GM04503 (cell line): ENCODE results near the gene RIPK4.
"Not testable (repeated sequence)": the region's sequence is repeated elsewhere in the genome, so short reads cannot be mapped to it uniquely, and the experiment has no call there.

Source experiments
- DNase-seq: peaks from one replicate; pipeline ENCODE4 v3.0.0-alpha.2; 2012; ENCODE audit warnings: low read depth

The RIPK4 gene

GRCh38 chr21:41714299-41714865 lies 52.5 kb downstream of the RIPK4 start:
- DNase-seq: not testable (repeated sequence)

GRCh38 chr21:41713495-41714281 lies 53.2 kb downstream of the RIPK4 start:
- DNase-seq: no peak

GRCh38 chr21:41712730-41713129 lies 54.1 kb downstream of the RIPK4 start:
- DNase-seq: no peak

- no peak for DNase-seq
These were observed 54.7 kb downstream of the RIPK4 start for GRCh38 chr21:41712201-41712600.

GRCh38 chr21:41711416-41712007 lies 55.3 kb downstream of the RIPK4 start:
- DNase-seq: no peak

DNA sequence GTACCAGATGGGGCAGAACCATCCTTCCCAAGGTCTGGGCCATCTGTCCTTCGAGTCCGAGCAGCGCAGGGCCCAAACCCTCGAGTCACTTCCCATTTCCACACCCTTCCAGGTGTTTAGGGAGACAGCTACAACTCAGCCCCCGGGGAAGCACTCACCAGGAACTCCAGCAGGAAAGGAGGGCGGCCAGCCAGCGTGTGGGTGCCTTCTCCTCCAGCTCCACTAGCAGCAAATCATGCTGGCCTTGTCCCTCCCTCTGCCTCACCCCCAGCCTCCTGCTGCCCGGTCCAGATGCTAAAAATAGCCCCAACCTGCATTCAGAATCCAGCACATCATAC lies 56.1 kb downstream of the RIPK4 start:
- DNase-seq: no peak

GRCh38 chr21:41709965-41710822 lies 56.7 kb downstream of the RIPK4 start:
- DNase-seq: no peak

GRCh38 chr21:41709166-41709565 lies 57.7 kb downstream of the RIPK4 start:
- no peak for DNase-seq

DNA sequence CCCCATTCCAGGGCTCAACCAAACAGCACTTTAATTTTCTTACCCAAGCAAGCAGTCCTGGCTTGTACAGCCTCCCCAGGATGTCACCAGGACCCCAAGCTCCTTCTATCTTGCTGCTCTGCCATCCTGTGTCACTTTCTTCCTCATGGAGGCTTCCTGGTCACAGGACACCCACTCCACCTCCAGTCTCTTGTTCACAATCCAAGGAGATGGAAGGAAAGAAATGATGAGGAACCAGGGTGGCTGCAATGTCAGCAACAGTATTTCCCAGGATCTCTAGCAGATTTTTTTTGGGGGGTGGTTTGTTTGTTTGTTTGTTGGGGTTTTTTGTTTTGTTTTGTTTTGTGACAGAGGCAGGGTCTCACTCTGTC lies 58.9 kb downstream of the RIPK4 start:
- no peak for DNase-seq

- DNase-seq: no peak
These were observed 59.5 kb downstream of the RIPK4 start for GRCh38 chr21:41707231-41707959.

- no peak for DNase-seq
These were observed 60.2 kb downstream of the RIPK4 start for GRCh38 chr21:41706678-41707077.

DNA sequence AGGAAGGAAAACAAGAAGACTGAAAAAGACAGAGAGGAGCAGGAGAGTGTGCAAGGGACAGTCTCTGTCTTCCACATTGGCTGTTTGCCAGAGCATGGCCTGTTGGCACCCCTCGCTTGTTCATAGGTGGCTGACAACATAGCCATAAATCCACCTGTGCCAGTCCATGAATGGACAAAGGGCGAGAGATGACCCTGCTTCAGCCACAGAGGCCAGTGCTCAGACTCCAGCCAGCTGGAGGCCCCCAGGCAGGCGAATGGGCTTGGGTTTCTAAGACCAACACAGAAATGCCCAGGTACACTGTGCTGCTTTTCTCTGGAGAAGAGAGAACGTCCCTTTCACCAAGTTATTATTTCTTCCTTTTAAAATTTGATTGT lies 60.6 kb downstream of the RIPK4 start:
- no peak for DNase-seq

GRCh38 chr21:41705546-41706262 lies 61.1 kb downstream of the RIPK4 start:
- no peak for DNase-seq

- DNase-seq: no peak
These were observed 62.9 kb downstream of the RIPK4 start for GRCh38 chr21:41703857-41704501.

GRCh38 chr21:41701749-41702148 lies 65.1 kb downstream of the RIPK4 start:
- no peak for DNase-seq

DNA sequence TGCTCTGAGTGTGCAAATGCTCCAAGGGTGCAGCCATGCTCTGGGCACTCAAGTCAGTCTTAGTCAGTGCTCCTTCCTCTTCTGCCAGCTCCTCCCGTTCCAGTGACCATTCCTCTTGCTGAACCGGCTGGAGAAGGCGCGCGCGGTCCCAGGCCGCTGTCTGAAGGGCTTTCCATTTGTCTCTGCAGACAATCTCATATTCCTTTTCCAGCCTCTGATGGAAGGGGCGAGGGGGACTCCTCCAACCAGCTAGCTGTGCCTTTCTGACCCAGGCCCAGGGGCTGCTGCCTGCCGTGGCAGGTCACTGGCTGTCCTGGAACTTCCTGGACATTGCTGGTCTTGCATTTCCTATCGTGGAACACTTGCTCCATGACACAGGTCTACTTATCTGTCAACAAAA lies 67.5 kb downstream of the RIPK4 start:
- no peak for DNase-seq

DNA sequence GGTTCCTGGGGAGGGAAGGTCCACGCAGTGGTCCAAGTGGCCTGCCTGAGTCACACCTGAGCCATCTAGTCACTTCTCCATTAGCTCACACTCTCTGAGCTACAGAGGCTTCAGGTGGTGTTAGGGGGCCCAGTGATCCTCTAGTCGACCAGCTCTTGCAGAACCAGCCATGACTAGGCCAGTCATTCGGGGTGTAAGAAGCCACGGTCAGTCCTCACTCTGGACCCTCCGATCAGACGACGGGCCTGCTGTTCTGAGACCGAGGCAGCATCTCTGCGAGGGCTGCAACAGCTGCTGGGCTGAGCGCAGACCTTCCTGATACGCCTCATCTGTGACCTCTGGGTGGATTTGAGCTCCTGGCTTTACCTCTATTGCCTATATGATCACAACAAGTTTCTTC lies 68.8 kb downstream of the RIPK4 start:
- no peak for DNase-seq

DNA sequence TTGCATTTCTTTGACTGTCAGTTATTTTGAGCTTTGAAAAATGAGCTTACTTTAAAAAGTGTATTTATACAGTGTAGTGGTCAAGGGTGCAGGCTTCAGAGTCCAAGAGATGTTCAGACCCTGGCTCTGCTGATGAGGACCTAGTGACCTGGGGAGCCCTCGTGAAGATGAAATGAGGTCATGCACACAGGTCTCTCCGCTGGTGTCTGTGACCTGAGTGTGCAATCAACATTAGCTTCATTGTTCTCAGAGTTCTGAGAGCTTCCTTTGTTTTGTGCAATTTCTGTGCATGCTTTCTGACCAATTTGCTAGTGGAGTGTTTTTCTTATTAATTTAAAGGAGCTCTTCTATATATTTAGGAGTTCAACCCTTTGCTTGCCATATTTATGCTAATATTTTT lies 71.3 kb downstream of the RIPK4 start:
- DNase-seq: no peak

DNA sequence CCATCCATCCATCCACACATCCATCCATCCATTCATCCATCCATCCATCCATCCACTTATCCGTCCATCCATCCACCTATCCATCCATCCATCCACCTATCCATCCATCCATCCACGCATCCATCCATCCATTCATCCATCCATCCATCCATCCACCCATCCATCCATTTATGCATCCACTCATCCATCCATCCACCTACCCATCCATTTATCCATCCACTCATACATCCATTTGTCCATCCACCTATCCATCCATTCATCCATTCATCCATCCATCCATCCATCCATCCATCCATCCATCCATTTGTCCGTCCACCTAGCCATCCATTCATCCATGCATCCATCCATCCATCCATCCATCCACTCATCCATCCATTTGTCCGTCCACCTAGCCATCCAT lies 72.8 kb downstream of the RIPK4 start:
- not testable (repeated sequence) for DNase-seq

GRCh38 chr21:41692185-41692565 lies 74.7 kb downstream of the RIPK4 start:
- DNase-seq: no peak
